GM19468 (cell line): ENCODE data around the gene ADAMTSL4.
"Not testable (repeated sequence)": the region's sequence is repeated elsewhere in the genome, so short reads cannot be mapped to it uniquely, and the experiment has no call there.

Experiments used
- ATAC-seq: cut with Tn5 transposase; IDR thresholded peaks from one replicate; pipeline ENCODE4 v1.9.1; 2021; ENCODE audit warnings: mild to moderate bottlenecking, moderate library complexity, moderate number of reproducible peaks; ENCODE audit not compliant: unreplicated experiment; ENCODE audit errors: extremely low read depth

ADAMTSL4 gene

GRCh38 chr1:150579110-150579944 lies 30.1 kb downstream of the ADAMTSL4 start, which contains the start of gene MCL1:
Gene MCL1 (minus strand): TSS chr1:150579610. CDS start chr1:150579530, 80 bp downstream.
- ATAC-seq: peak; percentile 53

- ATAC-seq: no peak
These were observed 30.9 kb downstream of the ADAMTSL4 start for GRCh38 chr1:150579945-150580642.

GRCh38 chr1:150580966-150581365 lies 31.8 kb downstream of the ADAMTSL4 start:
- not testable (repeated sequence) for ATAC-seq

GRCh38 chr1:150581437-150581836 lies 32.2 kb downstream of the ADAMTSL4 start:
- not testable (repeated sequence) for ATAC-seq

GRCh38 chr1:150581962-150582361 lies 32.8 kb downstream of the ADAMTSL4 start:
- ATAC-seq: not testable (repeated sequence)

- ATAC-seq: no peak
These were observed 33.2 kb downstream of the ADAMTSL4 start for GRCh38 chr1:150582371-150582770.

GRCh38 chr1:150596095-150596892 lies 47.1 kb downstream of the ADAMTSL4 start:
- ATAC-seq: no peak

GRCh38 chr1:150596976-150597375 lies 47.8 kb downstream of the ADAMTSL4 start:
- no peak for ATAC-seq

- ATAC-seq: not testable (repeated sequence)
These were observed 49.1 kb downstream of the ADAMTSL4 start for GRCh38 chr1:150598346-150598745.

GRCh38 chr1:150601540-150601939 lies 52.3 kb downstream of the ADAMTSL4 start:
- ATAC-seq: no peak

- not testable (repeated sequence) for ATAC-seq
These were observed 53.2 kb downstream of the ADAMTSL4 start for GRCh38 chr1:150602372-150602771.

- ATAC-seq: no peak
These were observed 54.5 kb downstream of the ADAMTSL4 start for GRCh38 chr1:150603711-150604110.

GRCh38 chr1:150604226-150604588 lies 55.0 kb downstream of the ADAMTSL4 start:
- ATAC-seq: no peak

GRCh38 chr1:150605451-150605731 lies 56.2 kb downstream of the ADAMTSL4 start:
- not testable (repeated sequence) for ATAC-seq

GRCh38 chr1:150606463-150607142 lies 57.4 kb downstream of the ADAMTSL4 start:
- no peak for ATAC-seq

GRCh38 chr1:150609732-150610131 lies 60.5 kb downstream of the ADAMTSL4 start:
- ATAC-seq: no peak
